Frontal cortex (tissue), 4 donors: ENCODE measurements around the gene SETBP1. TPM values are rescaled to one million over a fixed set of nuclear protein-coding genes. Genes with fewer than 3 reads are reported as not detected.
"Not testable (repeated sequence)": the region's sequence is repeated elsewhere in the genome, so short reads cannot be mapped to it uniquely, and the experiment has no call there.

Experiments
- DNase-seq, 2 donors: peaks; one replicate each; pipeline ENCODE4 v3.0.0; 2012; ENCODE audit warnings: low spot score in 2 of 2
- FAIRE-seq: peaks from 2 replicates; lab custom pipeline; 2012; peaks lifted over from hg19 to GRCh38; lab: Jason Lieb, UNC
- total RNA-seq: library from RNA; depleted of rRNA; stranded (reverse); fragments of >200 nt; gene quantifications from one replicate; pipeline ENCODE4 v1.2.3, GENCODE V29; 2014
- donor health status: control.
- donor health status: control.
- donor health status: control.

The SETBP1 gene
- total RNA-seq, 1 donor from 2014 or later, result 34.2 TPM

GRCh38 chr18:44700652-44701051 is 20.0 kb downstream of the SETBP1 start:
- no peak for DNase-seq

GRCh38 chr18:44701227-44701626 is 20.5 kb downstream of the SETBP1 start:
- no peak for FAIRE-seq
- DNase-seq, result no peak

More at GRCh38 chr18:44700652-44701051, 20.0 kb downstream of the SETBP1 start:
- FAIRE-seq, result no peak

DNA sequence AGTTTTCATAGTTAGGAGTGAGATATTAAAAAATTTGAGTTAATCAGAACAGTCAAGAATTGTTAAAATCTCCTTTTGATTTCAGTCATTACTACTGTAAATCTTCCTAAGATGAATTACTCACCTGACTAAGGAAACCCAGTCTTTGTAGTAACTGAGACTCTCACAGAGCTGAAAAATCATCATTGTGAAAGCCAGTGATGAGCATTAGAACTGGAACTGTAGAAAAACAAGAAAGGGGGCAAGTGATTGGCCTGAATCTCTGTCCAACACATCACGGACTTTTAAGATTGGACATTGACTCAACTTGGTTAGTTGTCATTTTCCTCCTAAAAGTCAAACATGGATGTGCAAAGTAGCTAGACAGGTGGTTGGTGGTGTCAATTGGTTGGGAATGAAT is 21.9 kb downstream of the SETBP1 start:
- FAIRE-seq (no peak), DNase-seq (no peak)

- FAIRE-seq (no peak), DNase-seq (no peak)
These were observed 23.6 kb downstream of the SETBP1 start for GRCh38 chr18:44704135-44704789.

DNA sequence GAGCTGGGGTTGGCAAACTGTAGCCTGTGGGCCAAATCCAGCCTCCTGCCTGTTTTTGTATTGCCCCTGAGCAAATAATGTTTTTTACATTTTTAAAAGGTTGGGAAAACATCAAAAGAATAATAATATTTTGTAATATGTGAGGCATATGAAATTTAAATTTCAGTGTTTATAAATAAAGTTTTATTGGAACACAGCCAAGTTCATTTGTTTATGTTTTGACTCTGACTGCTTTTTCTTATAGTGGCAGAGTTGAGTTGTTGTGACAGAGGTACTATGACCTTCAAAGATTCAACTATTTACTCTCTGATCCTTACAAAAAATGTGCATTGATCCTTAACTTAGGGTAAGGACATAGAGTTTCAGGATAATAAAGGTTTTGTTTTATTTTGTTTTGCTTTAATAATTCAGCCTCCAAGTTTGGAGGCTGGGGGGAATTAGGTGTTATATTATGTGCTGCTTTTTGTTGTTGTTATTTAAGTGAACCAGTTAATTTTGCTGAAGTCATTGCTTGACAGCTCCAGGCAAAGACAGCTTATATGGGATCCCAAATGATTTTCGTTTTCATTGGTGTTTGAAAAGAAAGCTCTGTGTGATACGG is 24.5 kb downstream of the SETBP1 start:
- no peak for DNase-seq
- no peak for FAIRE-seq

- FAIRE-seq, result no peak
- no peak for DNase-seq
These were observed 27.9 kb downstream of the SETBP1 start for GRCh38 chr18:44708451-44709083.

- FAIRE-seq (no peak), DNase-seq (no peak)
These were observed 28.8 kb downstream of the SETBP1 start for GRCh38 chr18:44709307-44710126.

DNA sequence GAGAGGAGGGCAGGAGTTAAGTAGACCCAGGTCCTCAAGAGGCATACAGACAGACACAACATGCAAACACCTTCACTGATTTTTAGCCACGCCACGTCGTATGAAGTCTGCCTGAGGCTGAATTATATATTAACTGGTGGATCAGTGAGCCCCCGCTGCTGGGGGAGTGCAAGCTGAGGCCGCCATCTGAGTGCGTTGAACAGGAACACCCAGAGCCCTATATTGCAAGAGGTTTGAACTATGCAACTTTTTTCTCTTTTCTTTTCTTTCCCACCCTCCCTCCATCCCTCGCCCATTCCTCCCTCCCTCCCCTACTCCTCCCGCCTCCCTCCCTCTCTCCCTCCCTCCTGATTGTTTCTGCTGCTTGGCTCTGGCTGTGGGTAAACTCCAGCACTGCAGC is 30.2 kb downstream of the SETBP1 start:
- DNase-seq (no peak), FAIRE-seq (no peak)

GRCh38 chr18:44712025-44712424 is 31.3 kb downstream of the SETBP1 start:
- FAIRE-seq, result no peak

GRCh38 chr18:44713435-44713834 is 32.7 kb downstream of the SETBP1 start:
- FAIRE-seq (no peak), DNase-seq (no peak)

More at GRCh38 chr18:44712025-44712424, 31.3 kb downstream of the SETBP1 start:
- DNase-seq, result no peak

DNA sequence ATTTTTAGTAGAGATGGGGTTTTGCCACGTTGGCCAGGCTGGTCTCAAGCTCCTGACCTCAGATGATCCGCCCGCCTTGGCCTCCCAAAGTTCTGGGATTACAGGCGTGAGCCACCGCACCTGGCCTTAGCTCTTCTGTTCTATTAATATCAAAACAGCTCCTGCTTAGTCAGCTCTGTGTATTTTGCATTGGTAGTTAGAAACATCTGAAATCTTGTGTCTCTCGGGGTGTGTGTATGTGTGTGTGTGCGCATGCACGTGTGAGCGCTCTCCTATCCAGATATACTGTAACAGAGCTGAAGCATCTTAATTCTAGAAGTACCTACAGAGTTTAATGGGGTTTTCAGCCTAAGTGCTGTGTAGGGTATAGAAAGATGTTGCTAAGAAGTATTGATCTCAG is 33.7 kb downstream of the SETBP1 start:
- FAIRE-seq (no peak), DNase-seq (no peak)

DNA sequence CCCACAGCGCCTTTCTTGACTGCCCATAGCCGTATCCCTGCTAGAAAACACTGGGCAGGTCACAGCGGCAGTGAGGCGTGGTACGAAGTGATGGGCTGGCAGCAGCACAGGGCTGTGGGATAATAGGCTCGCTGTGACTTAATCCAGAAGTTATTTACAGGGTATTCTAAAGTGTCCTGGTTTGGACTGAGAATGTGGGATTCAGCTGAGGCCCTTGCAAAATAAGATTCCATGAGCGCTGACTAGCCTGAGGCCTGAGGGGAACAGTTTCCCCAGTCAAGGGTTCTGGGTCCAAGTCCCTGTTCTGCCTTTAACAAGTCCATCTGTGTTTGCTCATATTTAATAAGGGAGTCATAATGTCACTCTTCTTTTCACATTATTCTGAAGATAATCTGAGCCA is 34.6 kb downstream of the SETBP1 start:
- DNase-seq (no peak), FAIRE-seq (no peak)

DNA sequence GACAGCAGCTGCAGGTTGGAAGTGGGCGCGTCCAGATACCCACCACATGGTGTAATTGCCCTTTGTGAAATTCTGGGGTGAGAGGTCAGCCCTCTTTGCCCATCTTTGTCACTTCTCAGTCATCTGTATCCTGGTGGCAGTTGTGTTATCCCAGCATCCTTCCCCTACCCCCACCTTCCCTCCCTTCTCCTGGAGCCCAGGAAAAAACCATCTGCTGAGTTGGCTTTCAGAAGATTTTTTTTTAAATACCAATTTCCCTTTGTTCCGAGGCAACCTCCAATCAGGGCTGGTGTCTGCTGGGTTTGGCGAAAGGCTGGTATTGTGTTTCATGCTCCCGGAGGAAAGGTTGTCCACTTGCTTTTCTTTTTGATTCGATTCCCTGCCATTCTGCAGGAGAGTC is 35.2 kb downstream of the SETBP1 start:
- no peak for DNase-seq
- no peak for FAIRE-seq

DNA sequence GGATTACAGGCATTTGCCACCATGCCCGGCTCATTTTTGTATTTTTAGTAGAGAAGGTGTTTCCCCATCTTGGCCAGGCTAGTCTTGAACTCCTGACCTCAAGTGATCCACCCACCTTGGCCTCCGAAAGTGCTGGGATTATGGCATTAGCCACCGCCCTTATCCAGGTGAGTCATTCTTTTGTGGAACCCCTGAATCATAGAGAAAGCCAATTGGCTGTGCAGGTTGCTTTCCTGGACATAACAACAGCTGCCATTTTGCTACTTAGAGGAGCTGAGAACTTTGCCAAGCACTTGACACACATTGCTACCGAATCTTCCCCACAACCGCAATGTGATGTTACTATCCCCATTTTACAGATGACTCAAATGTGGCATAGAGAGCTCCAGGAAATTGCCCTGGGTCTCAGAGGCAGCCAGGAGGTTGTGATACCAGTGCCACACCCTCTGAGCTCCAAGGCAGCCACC is 36.0 kb downstream of the SETBP1 start:
- no peak for DNase-seq
- no peak for FAIRE-seq

DNA sequence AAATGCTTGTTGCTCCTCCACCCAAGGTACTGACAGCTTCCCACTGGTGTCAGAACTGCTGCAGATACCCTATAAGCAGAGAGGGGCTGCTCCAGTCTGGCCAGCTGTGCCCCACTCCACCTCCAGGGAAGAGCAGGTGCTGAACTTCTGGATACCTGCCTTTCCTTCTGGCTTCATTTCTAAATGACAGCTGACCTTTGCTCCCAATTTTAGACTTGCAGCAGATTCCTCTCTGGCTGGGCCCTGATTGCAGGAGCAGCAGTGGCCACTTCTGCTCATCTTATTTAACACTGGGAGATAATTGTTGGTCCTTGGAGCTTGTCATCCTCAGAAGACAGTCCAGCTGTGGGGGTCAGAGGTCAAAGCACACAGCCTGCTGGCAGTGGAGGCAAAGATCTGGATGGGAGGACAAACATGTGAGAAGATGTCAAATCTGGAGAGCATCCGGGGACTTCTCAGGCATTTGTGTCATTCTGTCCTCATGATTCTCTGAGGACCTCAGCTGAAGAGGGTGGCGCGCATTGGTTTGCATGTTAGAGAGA is 38.9 kb downstream of the SETBP1 start:
- no peak for DNase-seq
- no peak for FAIRE-seq

GRCh38 chr18:44721748-44722147 is 41.1 kb downstream of the SETBP1 start:
- FAIRE-seq, DNase-seq: not testable (repeated sequence)

DNA sequence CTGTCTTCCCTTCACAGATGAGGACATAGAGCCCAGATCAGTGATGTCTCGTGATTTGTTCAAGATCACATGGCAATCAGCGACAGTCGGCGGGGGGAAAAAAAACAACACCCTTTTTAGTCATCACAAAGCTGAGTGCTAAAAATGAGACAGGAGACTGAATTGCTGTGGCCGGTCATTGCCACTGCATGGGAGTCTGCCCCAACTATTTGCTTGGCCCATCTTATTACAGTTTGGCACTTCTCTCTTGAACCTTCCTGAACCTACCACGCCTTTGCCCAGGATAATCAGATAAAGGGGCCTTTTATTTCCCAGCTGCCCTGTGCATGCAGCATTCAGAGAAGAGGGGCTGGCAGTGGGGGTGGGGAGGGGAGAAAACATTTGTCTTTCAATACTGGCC is 42.7 kb downstream of the SETBP1 start:
- DNase-seq, result no peak
- FAIRE-seq, result no peak

GRCh38 chr18:44724105-44724778 is 43.6 kb downstream of the SETBP1 start:
- DNase-seq (no peak), FAIRE-seq (no peak)

DNA sequence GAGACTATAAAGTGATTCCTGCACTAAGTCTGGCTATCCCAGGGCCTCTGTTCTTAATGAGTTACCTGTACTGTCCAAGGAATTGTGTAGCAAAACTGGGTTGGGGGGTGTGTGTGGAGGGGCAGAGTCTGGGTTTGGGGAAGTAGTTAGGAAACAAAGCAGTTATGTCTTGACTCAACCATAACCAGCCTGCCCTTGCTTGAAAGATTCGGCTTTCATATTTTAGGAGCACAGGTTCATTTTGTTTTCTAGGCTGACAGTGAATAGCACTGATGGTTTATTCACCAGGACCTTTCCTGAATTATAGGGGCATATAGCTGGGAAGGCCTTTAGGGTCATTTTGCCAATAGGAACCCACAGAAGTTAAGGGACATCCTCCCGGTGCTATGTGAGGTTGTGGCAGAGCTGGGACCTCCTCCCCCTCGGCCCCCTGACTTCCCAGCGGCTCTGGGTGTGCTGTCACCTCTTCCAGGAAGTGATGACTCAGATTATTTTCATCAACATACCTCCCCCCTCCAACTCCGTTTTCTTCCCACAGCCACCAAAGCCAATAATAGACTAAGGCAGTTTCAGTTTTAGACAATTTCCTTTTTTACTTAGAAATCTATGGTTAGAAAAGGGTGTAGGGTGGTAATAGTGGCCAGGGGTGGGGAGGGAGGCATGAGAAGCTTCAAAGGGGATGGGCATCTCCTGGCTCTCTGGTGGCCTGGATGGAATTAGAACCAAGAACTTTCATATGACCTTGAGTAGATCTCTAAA is 44.8 kb downstream of the SETBP1 start:
- FAIRE-seq, result no peak
- no peak for DNase-seq
